ENCODE results near the gene FANCD2OS.

FANCD2OS gene, protein sequence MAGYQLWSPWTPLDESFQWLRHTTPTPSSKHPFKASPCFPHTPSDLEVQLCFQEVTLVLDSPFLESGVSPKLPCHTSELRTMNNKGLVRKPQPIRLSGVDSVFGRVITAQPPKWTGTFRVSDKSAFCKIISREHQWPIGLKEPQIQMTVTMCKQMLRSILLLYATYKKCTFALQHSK

DNA sequence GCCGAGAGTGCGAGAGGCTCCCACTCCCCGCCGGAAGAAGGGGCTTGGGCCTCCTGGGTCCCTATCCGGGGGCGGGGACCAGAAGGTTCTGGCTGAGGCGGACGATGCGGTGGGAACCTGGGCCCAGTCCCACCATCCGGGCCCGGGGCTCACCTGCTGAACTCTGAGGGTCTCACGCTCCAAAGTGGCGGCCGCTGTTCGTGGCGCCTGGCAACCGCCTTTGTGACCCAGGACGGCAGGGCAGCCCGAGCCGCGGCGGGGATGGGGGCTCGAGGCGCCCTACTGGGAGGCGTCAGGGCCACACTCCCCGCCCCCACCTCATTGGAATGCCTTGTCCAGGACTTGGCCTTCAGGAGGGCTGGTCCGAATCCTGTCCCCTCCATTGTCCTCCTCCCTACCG is at the start of gene FANCD2OS:
FANCD2OS (minus strand) TSS at position 165 of the 400 bp plus-strand sequence. CDS start 3,481 bp downstream, outside the sequence.
- no peak for TF ChIP-seq CEBPB (IDR thresholded peaks at IDR 0.05)
- no peak for TF ChIP-seq EP300 (IDR thresholded peaks at IDR 0.05; ENCODE audit: borderline replicate concordance)
- TF ChIP-seq, protein P1, sequence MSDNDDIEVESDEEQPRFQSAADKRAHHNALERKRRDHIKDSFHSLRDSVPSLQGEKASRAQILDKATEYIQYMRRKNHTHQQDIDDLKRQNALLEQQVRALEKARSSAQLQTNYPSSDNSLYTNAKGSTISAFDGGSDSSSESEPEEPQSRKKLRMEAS (IDR thresholded peaks at IDR 0.05): no peak
- no peak for TF ChIP-seq EGR1 (IDR thresholded peaks at IDR 0.05)
- TF ChIP-seq RAD21 (IDR thresholded peaks at IDR 0.05; ENCODE audit: low read depth): no peak
- TF ChIP-seq NFIC (IDR thresholded peaks at IDR 0.05): no peak
- no peak for TF ChIP-seq FOXM1 (IDR thresholded peaks at IDR 0.05; ENCODE audit: borderline replicate concordance, low read depth)
- no peak for TF ChIP-seq CREB1 (IDR thresholded peaks at IDR 0.05; ENCODE audit: low read depth)
- TF ChIP-seq ZBTB7A (IDR thresholded peaks at IDR 0.05; ENCODE audit: low read depth): no peak
- TF ChIP-seq TEAD4 (IDR thresholded peaks at IDR 0.05): no peak
- no peak for TF ChIP-seq TAF1 (IDR thresholded peaks at IDR 0.05; ENCODE audit: low read depth)

DNA sequence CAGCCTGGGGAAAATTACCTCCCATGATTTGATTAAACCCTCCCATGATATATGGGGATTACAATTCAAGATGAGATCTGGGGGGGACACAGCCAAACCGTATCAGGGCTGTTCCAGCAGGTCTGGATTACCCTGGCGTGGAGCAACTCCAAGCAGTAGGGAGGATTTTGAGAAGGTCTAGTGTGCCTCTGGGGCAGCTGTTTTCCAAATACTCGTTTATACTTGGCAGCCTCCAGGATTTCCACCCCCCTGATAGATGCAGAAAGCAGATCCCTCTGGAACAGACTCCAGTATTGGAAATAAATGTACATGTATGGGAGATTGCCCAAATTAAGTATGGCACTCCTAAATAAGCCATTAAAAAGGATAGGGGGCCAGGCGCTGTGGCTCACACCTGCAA is 49.0 kb upstream of the FANCD2OS start:
- TF ChIP-seq, protein P2, sequence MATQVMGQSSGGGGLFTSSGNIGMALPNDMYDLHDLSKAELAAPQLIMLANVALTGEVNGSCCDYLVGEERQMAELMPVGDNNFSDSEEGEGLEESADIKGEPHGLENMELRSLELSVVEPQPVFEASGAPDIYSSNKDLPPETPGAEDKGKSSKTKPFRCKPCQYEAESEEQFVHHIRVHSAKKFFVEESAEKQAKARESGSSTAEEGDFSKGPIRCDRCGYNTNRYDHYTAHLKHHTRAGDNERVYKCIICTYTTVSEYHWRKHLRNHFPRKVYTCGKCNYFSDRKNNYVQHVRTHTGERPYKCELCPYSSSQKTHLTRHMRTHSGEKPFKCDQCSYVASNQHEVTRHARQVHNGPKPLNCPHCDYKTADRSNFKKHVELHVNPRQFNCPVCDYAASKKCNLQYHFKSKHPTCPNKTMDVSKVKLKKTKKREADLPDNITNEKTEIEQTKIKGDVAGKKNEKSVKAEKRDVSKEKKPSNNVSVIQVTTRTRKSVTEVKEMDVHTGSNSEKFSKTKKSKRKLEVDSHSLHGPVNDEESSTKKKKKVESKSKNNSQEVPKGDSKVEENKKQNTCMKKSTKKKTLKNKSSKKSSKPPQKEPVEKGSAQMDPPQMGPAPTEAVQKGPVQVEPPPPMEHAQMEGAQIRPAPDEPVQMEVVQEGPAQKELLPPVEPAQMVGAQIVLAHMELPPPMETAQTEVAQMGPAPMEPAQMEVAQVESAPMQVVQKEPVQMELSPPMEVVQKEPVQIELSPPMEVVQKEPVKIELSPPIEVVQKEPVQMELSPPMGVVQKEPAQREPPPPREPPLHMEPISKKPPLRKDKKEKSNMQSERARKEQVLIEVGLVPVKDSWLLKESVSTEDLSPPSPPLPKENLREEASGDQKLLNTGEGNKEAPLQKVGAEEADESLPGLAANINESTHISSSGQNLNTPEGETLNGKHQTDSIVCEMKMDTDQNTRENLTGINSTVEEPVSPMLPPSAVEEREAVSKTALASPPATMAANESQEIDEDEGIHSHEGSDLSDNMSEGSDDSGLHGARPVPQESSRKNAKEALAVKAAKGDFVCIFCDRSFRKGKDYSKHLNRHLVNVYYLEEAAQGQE (IDR thresholded peaks at IDR 0.05; ENCODE audit: low read depth): no peak
- TF ChIP-seq NFIC (IDR thresholded peaks at IDR 0.05) (no peak), EGR1 (IDR thresholded peaks at IDR 0.05) (no peak), CREB1 (IDR thresholded peaks at IDR 0.05; ENCODE audit: low read depth) (no peak), CEBPB (IDR thresholded peaks at IDR 0.05) (no peak), FOXM1 (IDR thresholded peaks at IDR 0.05; ENCODE audit: borderline replicate concordance, low read depth) (no peak), RAD21 (IDR thresholded peaks at IDR 0.05; ENCODE audit: low read depth) (no peak), EP300 (IDR thresholded peaks at IDR 0.05; ENCODE audit: borderline replicate concordance) (no peak), TAF1 (IDR thresholded peaks at IDR 0.05; ENCODE audit: low read depth) (no peak), TCF12 (IDR thresholded peaks at IDR 0.05; ENCODE audit: low read depth) (no peak), TEAD4 (IDR thresholded peaks at IDR 0.05) (no peak), YY1 (IDR thresholded peaks at IDR 0.05; ENCODE audit: low read depth) (no peak)
- TF ChIP-seq, protein P1 (IDR thresholded peaks at IDR 0.05): no peak

DNA sequence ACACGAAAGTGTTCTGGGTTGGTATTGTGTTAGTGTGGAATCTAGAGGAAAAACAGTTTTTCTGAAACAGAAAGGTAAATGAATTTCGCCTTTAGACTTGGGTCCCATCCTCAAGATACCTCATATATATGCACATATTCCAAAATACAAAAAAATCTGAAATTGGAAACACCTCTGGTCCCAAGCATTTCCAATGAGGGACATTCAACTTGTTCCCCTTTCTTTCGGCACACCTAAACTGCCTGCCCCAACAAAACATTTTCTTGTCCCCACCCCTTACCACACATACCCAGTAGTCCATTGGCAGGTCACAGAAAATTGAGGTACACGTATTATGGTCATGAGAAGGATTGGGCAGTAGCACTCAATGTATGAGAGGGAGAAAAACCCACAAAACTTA is 47.6 kb upstream of the FANCD2OS start:
- TF ChIP-seq EP300 (IDR thresholded peaks at IDR 0.05; ENCODE audit: borderline replicate concordance) (no peak), CREB1 (IDR thresholded peaks at IDR 0.05; ENCODE audit: low read depth) (no peak), TCF12 (IDR thresholded peaks at IDR 0.05; ENCODE audit: low read depth) (no peak), RAD21 (IDR thresholded peaks at IDR 0.05; ENCODE audit: low read depth) (no peak), EGR1 (IDR thresholded peaks at IDR 0.05) (no peak), NFIC (IDR thresholded peaks at IDR 0.05) (no peak), TAF1 (IDR thresholded peaks at IDR 0.05; ENCODE audit: low read depth) (no peak)
- TF ChIP-seq, protein P3, sequence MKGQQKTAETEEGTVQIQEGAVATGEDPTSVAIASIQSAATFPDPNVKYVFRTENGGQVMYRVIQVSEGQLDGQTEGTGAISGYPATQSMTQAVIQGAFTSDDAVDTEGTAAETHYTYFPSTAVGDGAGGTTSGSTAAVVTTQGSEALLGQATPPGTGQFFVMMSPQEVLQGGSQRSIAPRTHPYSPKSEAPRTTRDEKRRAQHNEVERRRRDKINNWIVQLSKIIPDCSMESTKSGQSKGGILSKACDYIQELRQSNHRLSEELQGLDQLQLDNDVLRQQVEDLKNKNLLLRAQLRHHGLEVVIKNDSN (IDR thresholded peaks at IDR 0.05): no peak

DNA sequence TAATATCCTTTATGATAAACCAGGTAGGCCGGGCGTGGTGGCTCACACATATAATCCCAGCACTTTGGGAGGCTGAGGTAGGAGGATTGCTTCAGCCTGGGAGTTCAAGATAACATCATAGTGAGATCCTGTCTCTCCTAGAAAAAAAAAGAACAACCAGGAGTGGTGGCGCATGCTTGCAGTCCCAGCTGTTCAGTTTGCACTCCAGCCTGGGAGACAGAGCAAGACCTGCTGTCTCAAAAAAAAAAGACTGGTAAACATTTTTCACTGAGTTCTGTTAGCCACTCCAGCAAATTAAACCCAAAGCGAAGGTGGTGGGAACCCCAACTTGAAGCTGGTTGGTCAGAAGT is 47.0 kb upstream of the FANCD2OS start:
- TF ChIP-seq ZBTB7A (IDR thresholded peaks at IDR 0.05; ENCODE audit: low read depth) (no peak), YY1 (IDR thresholded peaks at IDR 0.05; ENCODE audit: low read depth) (no peak)

DNA sequence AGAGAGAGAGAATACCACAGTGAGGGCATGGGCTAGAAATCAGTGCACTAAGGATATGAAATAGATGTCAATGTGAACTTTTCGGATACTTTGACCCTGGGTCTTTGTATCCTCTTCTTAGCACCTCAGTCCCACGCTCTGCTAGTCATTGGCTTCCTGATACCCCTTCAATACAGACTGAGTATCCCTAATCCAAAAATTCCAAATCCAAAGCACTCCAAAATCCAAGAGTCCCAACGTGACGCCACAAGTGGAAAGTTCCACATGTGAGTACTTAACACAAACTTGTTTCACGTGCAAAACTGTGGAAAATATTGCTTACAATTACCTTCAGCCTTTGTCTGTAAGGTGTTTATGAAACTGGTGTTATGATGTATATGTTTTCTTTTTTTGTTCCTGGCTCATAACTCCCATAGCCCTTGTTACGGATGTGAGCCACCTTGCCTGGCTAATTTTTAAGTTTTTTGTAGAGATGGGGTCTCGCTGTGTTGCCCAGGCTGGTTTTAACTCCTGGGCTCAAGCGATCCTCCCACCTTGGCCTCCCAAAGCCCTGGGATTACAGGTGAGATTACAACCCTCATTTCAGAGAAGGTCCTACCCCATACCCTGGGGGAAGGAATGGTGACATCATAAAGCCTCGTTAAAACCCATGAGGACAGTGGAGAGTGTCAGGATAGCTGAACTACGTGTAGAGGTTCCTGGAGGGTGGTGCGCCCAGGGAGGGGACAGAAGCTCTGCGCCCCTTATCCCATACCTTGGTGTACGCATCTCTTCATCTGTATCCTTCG is 46.5 kb upstream of the FANCD2OS start:
- TF ChIP-seq TEAD4 (IDR thresholded peaks at IDR 0.05) (no peak), EGR1 (IDR thresholded peaks at IDR 0.05) (no peak), TCF12 (IDR thresholded peaks at IDR 0.05; ENCODE audit: low read depth) (no peak), YY1 (IDR thresholded peaks at IDR 0.05; ENCODE audit: low read depth) (no peak), NFIC (IDR thresholded peaks at IDR 0.05) (no peak), RAD21 (IDR thresholded peaks at IDR 0.05; ENCODE audit: low read depth) (no peak), TAF1 (IDR thresholded peaks at IDR 0.05; ENCODE audit: low read depth) (no peak), FOXM1 (IDR thresholded peaks at IDR 0.05; ENCODE audit: borderline replicate concordance, low read depth) (no peak), CREB1 (IDR thresholded peaks at IDR 0.05; ENCODE audit: low read depth) (no peak)
- TF ChIP-seq, protein P3 (IDR thresholded peaks at IDR 0.05): no peak
- TF ChIP-seq, protein P1 (IDR thresholded peaks at IDR 0.05): no peak

DNA sequence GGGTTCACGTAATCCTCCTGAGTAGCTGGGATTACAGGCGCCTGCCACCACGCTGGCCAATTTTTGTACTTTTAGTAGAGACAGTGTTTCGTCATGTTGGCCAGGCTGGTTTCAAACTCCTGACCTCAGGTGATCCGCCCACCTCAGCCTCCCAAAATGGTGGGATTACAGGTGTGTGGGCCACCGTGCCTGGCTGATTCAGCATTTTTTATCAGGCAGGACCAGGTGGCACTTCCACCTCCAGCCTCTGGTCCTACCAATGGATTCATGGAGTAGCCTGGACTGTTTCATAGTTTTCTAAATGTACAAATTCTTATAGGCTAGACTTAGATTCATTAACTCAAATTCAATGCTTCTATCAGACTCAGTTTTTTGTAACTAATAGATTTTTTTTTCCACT is 42.9 kb upstream of the FANCD2OS start:
- TF ChIP-seq RAD21 (IDR thresholded peaks at IDR 0.05; ENCODE audit: low read depth): no peak
- TF ChIP-seq ZBTB7A (IDR thresholded peaks at IDR 0.05; ENCODE audit: low read depth): no peak
- TF ChIP-seq, protein P3 (IDR thresholded peaks at IDR 0.05): no peak
- TF ChIP-seq YY1 (IDR thresholded peaks at IDR 0.05; ENCODE audit: low read depth): no peak
- no peak for TF ChIP-seq TAF1 (IDR thresholded peaks at IDR 0.05; ENCODE audit: low read depth)
- TF ChIP-seq CEBPB (IDR thresholded peaks at IDR 0.05): no peak
- TF ChIP-seq EGR1 (IDR thresholded peaks at IDR 0.05): no peak
- TF ChIP-seq NFIC (IDR thresholded peaks at IDR 0.05): no peak
- TF ChIP-seq TEAD4 (IDR thresholded peaks at IDR 0.05): no peak

All from Ishikawa (cell line).